Caco-2 (cell line): Measurements from ENCODE around the gene ZSCAN25. TPM values are rescaled to one million over a fixed set of nuclear protein-coding genes. Genes with fewer than 3 reads are reported as not detected.

ENCODE experiments used
- BruUV-seq: library from RNA; stranded (reverse); fragments of 400-500 nt; replicated peaks from 2 replicates; lab custom pipeline; 2021; lab: Mats Ljungman, UMichigan
- CTCF ChIA-PET: fragments of 300-600 bp; sonication (Branson Sonifier 250); formaldehyde crosslinking; loops from one replicate; lab custom pipeline; 2022; ENCODE audit warnings: antibody characterized with exemption; lab: Charles Lee
- POLR2A ChIA-PET: fragments of 300-600 bp; sonication (Branson Sonifier 250); formaldehyde crosslinking; loops from one replicate; lab custom pipeline; 2022; ENCODE audit warnings: antibody characterized with exemption; lab: Charles Lee
- DNase-seq, 2 experiments: peaks; one replicate each; pipeline versions ENCODE4 v3.0.0 to v3.0.0-alpha.2; 2020 to 2022
- H3K27me3 ChIP-seq: replicated peaks from 2 replicates; pipeline ENCODE4 v1.6.0; 2011; ENCODE audit warnings: low read length; ENCODE audit not compliant: control insufficient read depth, insufficient read depth
- H3K36me3 ChIP-seq: 2 replicates; pipeline ENCODE4 v1.5.1; 2011; ENCODE audit warnings: low read length; ENCODE audit not compliant: control insufficient read depth, insufficient read depth
- H3K4me1 ChIP-seq: fragments of 250-450 bp; sonication (Bioruptor Pico); 2 replicates; pipeline ENCODE4 v1.5.1; 2020; ENCODE audit warnings: mild to moderate bottlenecking
- H3K4me3 ChIP-seq: 2 replicates; pipeline ENCODE4 v1.5.1; 2011; ENCODE audit warnings: low read depth, mild to moderate bottlenecking, control low read depth, low read length
- H3K9me3 ChIP-seq: fragments of 250-450 bp; sonication (Bioruptor Pico); 2 replicates; pipeline ENCODE4 v1.5.1; 2020; ENCODE audit warnings: mild to moderate bottlenecking, moderate library complexity
- H3K27ac Mint-ChIP-seq: one replicate; pipeline ENCODE4 v1.8.0; 2022; ENCODE audit warnings: mixed read lengths; ENCODE audit not compliant: unreplicated experiment
- H3K27me3 Mint-ChIP-seq: one replicate; pipeline ENCODE4 v1.8.0; 2022; ENCODE audit warnings: mixed read lengths; ENCODE audit not compliant: insufficient read depth, unreplicated experiment
- H3K36me3 Mint-ChIP-seq: one replicate; pipeline ENCODE4 v1.8.0; 2022; ENCODE audit warnings: mild to moderate bottlenecking, mixed read lengths; ENCODE audit not compliant: insufficient read depth, unreplicated experiment
- H3K4me1 Mint-ChIP-seq: one replicate; pipeline ENCODE4 v1.8.0; 2022; ENCODE audit warnings: low read depth, mixed read lengths; ENCODE audit not compliant: unreplicated experiment
- H3K4me3 Mint-ChIP-seq: one replicate; pipeline ENCODE4 v1.8.0; 2022; ENCODE audit warnings: mild to moderate bottlenecking, moderate library complexity, mixed read lengths; ENCODE audit not compliant: unreplicated experiment
- H3K9me3 Mint-ChIP-seq: one replicate; pipeline ENCODE4 v1.8.0; 2022; ENCODE audit warnings: mixed read lengths; ENCODE audit not compliant: unreplicated experiment
- intact Hi-C: fragments of 100-400 bp; cut with micrococcal nuclease; formaldehyde crosslinking; loops from one replicate; pipeline ENCODE4 v1.10.0; 2022; ENCODE audit not compliant: unreplicated experiment
- total RNA-seq: library from RNA; stranded (reverse); gene quantifications from 2 replicates; pipeline ENCODE4 v1.2.3, GENCODE V29; 2022
- TF ChIP-seq, protein P1 (sequence below), 2 experiments: fragments of 200-600 bp in 1 of 2; IDR thresholded peaks; 1 replicate in 1 of 2; 2 replicates in 1 of 2; pipeline versions ENCODE4 v1.5.1 to v1.8.0; 2011 to 2022; ENCODE audit warnings: antibody characterized with exemption in 1 of 2, control low read depth in 1 of 2, inconsistent platforms in 1 of 2, low read depth in 1 of 2, low read length in 1 of 2, mild to moderate bottlenecking in 1 of 2, moderate library complexity in 1 of 2; ENCODE audit not compliant: insufficient read depth in 1 of 2, severe bottlenecking in 1 of 2, unreplicated experiment in 1 of 2

ZSCAN25 gene
- total RNA-seq, 1 experiment from 2014 or later, result 21.2 TPM

DNA sequence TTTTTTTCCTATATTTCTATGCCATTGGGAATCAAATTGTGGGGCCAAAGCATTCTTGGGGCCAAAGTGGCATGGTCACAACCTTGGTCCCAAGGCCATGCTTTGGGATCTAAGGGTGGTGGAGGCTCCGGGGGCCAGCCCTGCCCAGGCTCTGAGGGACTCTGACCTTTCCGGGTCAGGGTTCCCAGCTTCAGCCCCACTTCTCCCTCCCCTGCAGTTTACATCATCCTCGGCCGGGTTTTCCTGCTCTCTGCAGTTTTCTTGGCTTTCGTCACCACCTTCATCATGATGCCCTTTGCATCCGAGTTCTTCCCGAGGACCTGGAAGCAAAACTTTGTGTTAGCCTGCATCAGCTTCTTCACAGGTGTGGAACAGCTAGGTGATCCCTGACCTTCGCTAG, 10.2 kb upstream of the ZSCAN25 start:
- TF ChIP-seq, protein P1, sequence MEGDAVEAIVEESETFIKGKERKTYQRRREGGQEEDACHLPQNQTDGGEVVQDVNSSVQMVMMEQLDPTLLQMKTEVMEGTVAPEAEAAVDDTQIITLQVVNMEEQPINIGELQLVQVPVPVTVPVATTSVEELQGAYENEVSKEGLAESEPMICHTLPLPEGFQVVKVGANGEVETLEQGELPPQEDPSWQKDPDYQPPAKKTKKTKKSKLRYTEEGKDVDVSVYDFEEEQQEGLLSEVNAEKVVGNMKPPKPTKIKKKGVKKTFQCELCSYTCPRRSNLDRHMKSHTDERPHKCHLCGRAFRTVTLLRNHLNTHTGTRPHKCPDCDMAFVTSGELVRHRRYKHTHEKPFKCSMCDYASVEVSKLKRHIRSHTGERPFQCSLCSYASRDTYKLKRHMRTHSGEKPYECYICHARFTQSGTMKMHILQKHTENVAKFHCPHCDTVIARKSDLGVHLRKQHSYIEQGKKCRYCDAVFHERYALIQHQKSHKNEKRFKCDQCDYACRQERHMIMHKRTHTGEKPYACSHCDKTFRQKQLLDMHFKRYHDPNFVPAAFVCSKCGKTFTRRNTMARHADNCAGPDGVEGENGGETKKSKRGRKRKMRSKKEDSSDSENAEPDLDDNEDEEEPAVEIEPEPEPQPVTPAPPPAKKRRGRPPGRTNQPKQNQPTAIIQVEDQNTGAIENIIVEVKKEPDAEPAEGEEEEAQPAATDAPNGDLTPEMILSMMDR (IDR thresholded peaks at IDR 0.05; ENCODE audit: insufficient read depth in 1 of 2, low read depth in 1 of 2, low read length in 1 of 2, severe bottlenecking in 1 of 2, unreplicated experiment in 1 of 2), result no peak
- H3K9me3 Mint-ChIP-seq, result no peaks in the 10 kb centered on the region
- Histone ChIP-seq H3K4me3 (no peak overlapping the region), H3K36me3 (no peaks in the 10 kb centered on the region), H3K9me3 (no peaks in the 10 kb centered on the region), H3K27me3 (peaks cover 1% of the 10 kb centered on the region; the same call in 1 of the 2 replicates), H3K4me1 (no peaks in the 10 kb centered on the region)
- H3K27ac Mint-ChIP-seq, result no peak overlapping the region
- no peak for DNase-seq
- H3K4me1 Mint-ChIP-seq, result no peaks in the 10 kb centered on the region
- POLR2A ChIA-PET, result interaction anchor here (0.6 kb wide), 1 partner anchor 10 kb away, joined by 3 read pairs; the partner anchor contains the start of gene ZSCAN25
- CTCF ChIA-PET, result no interaction called here
- no peak overlapping the region for H3K4me3 Mint-ChIP-seq
- H3K27me3 Mint-ChIP-seq, result no peaks in the 10 kb centered on the region
- no TSS peak for BruUV-seq
- intact Hi-C loops, result no loop called here
- no peaks in the 10 kb centered on the region for H3K36me3 Mint-ChIP-seq

DNA sequence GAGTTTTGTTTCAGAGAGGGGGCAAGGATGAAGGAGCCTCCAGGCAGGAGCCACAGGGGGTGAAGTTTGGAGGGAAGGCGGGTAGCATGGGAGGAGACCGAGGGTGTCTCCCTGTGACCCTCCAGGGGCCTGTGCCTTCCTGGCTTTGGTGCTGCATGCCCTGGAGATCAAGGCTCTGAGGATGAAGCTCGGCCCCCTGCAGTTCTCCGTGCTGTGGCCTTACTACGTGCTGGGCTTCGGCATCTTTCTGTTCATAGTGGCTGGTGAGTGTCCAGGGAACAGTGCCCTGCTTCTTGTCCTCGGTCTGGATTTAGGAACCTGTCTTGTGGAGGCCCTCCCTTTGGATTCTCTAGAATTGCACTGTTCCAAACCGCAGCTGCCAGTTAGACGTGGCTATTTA, 9.2 kb upstream of the ZSCAN25 start:
- no peak for DNase-seq
- Mint-ChIP-seq H3K36me3 (no peaks in the 10 kb centered on the region), H3K4me1 (no peaks in the 10 kb centered on the region), H3K9me3 (no peaks in the 10 kb centered on the region), H3K27ac (no peak overlapping the region), H3K27me3 (no peaks in the 10 kb centered on the region), H3K4me3 (no peak overlapping the region)
- BruUV-seq, result no TSS peak
- CTCF ChIA-PET, result no interaction called here
- intact Hi-C loops, result no loop called here
- Histone ChIP-seq H3K4me1 (no peaks in the 10 kb centered on the region), H3K27me3 (peaks cover 1% of the 10 kb centered on the region; the same call in 1 of the 2 replicates), H3K36me3 (no peaks in the 10 kb centered on the region), H3K9me3 (no peaks in the 10 kb centered on the region), H3K4me3 (no peak overlapping the region)
- TF ChIP-seq, protein P1 (IDR thresholded peaks at IDR 0.05; ENCODE audit: insufficient read depth in 1 of 2, low read depth in 1 of 2, low read length in 1 of 2, severe bottlenecking in 1 of 2, unreplicated experiment in 1 of 2), result no peak
- POLR2A ChIA-PET, result no interaction called here

DNA sequence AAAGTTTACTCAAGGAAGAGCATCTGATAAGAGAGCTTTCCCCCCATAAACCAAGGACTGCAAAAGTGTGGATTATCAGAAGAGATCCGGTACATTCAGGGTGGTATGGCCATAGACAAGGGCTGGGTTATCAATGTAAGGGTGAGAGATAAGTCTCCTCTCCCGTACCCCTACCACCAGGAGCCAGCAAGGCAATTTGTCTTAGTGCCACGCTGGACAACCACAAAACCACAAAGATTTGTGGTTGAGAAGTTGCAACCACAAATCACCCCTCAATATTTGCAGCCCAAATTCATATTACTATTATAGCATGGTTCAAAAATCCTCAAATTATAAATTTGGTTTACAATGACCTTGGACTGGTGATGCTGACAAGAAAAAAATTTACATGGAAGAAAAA, 2.3 kb upstream of the ZSCAN25 start:
- Mint-ChIP-seq H3K27ac (no peak overlapping the region), H3K27me3 (no peaks in the 10 kb centered on the region), H3K36me3 (peaks cover 26% of the 10 kb centered on the region), H3K9me3 (no peaks in the 10 kb centered on the region), H3K4me1 (peaks cover 21% of the 10 kb centered on the region), H3K4me3 (no peak overlapping the region)
- intact Hi-C loops, result no loop called here
- DNase-seq, result no peak
- no peak overlapping the region for H3K4me3 ChIP-seq
- TF ChIP-seq, protein P1 (IDR thresholded peaks at IDR 0.05; ENCODE audit: insufficient read depth in 1 of 2, low read depth in 1 of 2, low read length in 1 of 2, severe bottlenecking in 1 of 2, unreplicated experiment in 1 of 2), result no peak
- CTCF ChIA-PET, result no interaction called here
- H3K27me3 ChIP-seq, result no peaks in the 10 kb centered on the region
- H3K36me3 ChIP-seq, result peaks cover 5% of the 10 kb centered on the region
- BruUV-seq, result no TSS peak
- no peaks in the 10 kb centered on the region; the same call in 1 of the 2 replicates for H3K4me1 ChIP-seq
- H3K9me3 ChIP-seq, result no peaks in the 10 kb centered on the region
- POLR2A ChIA-PET, result no interaction called here
